Thyroid gland (tissue), 4 donors: Measurements from ENCODE around the gene ATP2A2.

Experiments
- POLR2A ChIP-seq, 2 donors: fragments of 450-650 bp; IDR thresholded peaks; one replicate each; pipeline ENCODE4 v1.6.1; 2017; ENCODE audit warnings: antibody characterized with exemption in 2 of 2, mild to moderate bottlenecking in 2 of 2, moderate library complexity in 1 of 2
- TF ChIP-seq, protein P1 (sequence below), 6 experiments: fragments of 200-600 bp in 3 of 6; fragments of 450-650 bp in 3 of 6; sonication (generic) in 3 of 6; IDR thresholded peaks; one replicate each; pipeline ENCODE4 v1.5.1; 2016 to 2019; ENCODE audit warnings: antibody characterized with exemption in 6 of 6, mild to moderate bottlenecking in 2 of 6, inconsistent platforms in 1 of 6, moderate library complexity in 1 of 6

DNA sequence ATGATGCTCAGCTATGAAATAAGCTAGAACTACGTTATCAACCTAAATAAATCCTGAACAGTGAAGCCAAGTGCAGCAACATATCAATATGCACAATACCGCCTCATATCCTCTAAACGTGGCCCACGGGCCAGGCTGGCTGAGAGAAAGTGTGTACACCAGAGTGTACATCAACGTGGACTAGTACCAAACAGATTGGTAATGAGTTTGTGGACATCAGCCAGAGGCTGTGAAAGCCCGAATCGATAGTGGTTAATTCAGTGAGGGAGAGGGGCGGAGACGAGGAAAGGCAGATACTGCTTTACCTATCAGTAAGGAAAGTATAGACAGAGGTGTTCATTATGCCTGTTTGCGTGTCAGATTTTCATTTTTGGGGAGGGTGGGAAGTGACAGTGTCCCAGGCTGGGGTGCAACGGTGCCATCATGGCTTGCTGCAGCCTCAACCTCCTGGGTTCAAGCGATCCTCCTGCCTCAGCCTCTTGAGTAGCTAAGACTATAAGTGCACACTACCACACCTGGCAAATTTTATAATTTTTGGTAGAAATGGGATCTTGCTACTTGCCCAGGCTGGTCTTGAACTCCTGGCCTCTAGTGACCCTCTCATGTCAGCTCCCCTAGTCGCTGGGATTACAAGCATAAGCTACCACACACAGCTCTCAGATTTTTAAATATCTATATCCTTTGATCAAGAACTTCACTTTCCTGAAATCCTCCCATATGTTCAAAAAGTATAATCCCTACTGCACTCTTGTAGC is 72.3 kb downstream of the ATP2A2 start:
- TF ChIP-seq, protein P1, sequence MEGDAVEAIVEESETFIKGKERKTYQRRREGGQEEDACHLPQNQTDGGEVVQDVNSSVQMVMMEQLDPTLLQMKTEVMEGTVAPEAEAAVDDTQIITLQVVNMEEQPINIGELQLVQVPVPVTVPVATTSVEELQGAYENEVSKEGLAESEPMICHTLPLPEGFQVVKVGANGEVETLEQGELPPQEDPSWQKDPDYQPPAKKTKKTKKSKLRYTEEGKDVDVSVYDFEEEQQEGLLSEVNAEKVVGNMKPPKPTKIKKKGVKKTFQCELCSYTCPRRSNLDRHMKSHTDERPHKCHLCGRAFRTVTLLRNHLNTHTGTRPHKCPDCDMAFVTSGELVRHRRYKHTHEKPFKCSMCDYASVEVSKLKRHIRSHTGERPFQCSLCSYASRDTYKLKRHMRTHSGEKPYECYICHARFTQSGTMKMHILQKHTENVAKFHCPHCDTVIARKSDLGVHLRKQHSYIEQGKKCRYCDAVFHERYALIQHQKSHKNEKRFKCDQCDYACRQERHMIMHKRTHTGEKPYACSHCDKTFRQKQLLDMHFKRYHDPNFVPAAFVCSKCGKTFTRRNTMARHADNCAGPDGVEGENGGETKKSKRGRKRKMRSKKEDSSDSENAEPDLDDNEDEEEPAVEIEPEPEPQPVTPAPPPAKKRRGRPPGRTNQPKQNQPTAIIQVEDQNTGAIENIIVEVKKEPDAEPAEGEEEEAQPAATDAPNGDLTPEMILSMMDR (IDR thresholded peaks at IDR 0.05): no peak
- TF ChIP-seq POLR2A (IDR thresholded peaks at IDR 0.05): no peak
